Fibroblast of lung (primary cell): ENCODE data around the gene AGA. TPM values are rescaled to one million over a fixed set of nuclear protein-coding genes. Genes with fewer than 3 reads are reported as not detected.

ENCODE experiments used
- DNase-seq, 2 donors: peaks; one replicate each; pipeline versions ENCODE4 v3.0.0 to v3.0.0-alpha.2; 2010; ENCODE audit warnings: low read depth in 2 of 2
- H2AFZ ChIP-seq: 2 replicates; pipeline ENCODE4 v1.5.1; 2012; ENCODE audit warnings: low read length, control low read depth, inconsistent platforms
- H3K27ac ChIP-seq: 2 replicates; pipeline ENCODE4 v1.5.1; 2011; ENCODE audit warnings: low read length, control low read depth; ENCODE audit not compliant: insufficient read depth
- H3K27me3 ChIP-seq: 2 replicates; pipeline ENCODE4 v1.5.1; 2011; ENCODE audit warnings: mild to moderate bottlenecking, low read length; ENCODE audit not compliant: control insufficient read depth, insufficient read depth
- H3K36me3 ChIP-seq: 2 replicates; pipeline ENCODE4 v1.5.1; 2011; ENCODE audit warnings: low read length; ENCODE audit not compliant: control insufficient read depth, insufficient read depth
- H3K4me1 ChIP-seq: 2 replicates; pipeline ENCODE4 v1.5.1; 2011; ENCODE audit warnings: low read length; ENCODE audit not compliant: control insufficient read depth, insufficient read depth; ENCODE audit errors: extremely low read depth
- H3K4me2 ChIP-seq: 2 replicates; pipeline ENCODE4 v1.5.1; 2011; ENCODE audit warnings: low read length, control low read depth; ENCODE audit not compliant: insufficient read depth; ENCODE audit errors: extremely low read depth
- H3K4me3 ChIP-seq, 4 experiments: fragments of 200-600 bp in 1 of 4; sonication (generic) in 1 of 4; replicated peaks in 1 of 4; 2 replicates each; pipeline ENCODE4 v1.5.1; 2011 to 2016; ENCODE audit warnings: low read length in 4 of 4, low read depth in 3 of 4, mild to moderate bottlenecking in 3 of 4, control low read depth in 2 of 4, inconsistent platforms in 1 of 4, mixed read lengths in 1 of 4; ENCODE audit not compliant: insufficient read depth in 1 of 4; ENCODE audit errors: control extremely low read depth in 1 of 4
- H3K79me2 ChIP-seq: 2 replicates; pipeline ENCODE4 v1.5.1; 2012; ENCODE audit warnings: mild to moderate bottlenecking, low read length, inconsistent platforms; ENCODE audit not compliant: control insufficient read depth, insufficient read depth
- H3K9ac ChIP-seq: 2 replicates; pipeline ENCODE4 v1.5.1; 2011; ENCODE audit warnings: mild to moderate bottlenecking, low read length, control low read depth; ENCODE audit not compliant: insufficient read depth
- H3K9me3 ChIP-seq: 2 replicates; pipeline ENCODE4 v1.5.1; 2012; ENCODE audit warnings: low read depth, low read length; ENCODE audit not compliant: control insufficient read depth, insufficient read depth
- H4K20me1 ChIP-seq: 2 replicates; pipeline ENCODE4 v1.5.1; 2011; ENCODE audit warnings: low read length; ENCODE audit not compliant: control insufficient read depth, insufficient read depth; ENCODE audit errors: extremely low read depth
- CTCF ChIP-seq, 2 donors: IDR thresholded peaks in 1 of 2; conservative IDR thresholded peaks in 1 of 2; 1 replicate in 1 of 2; 2 replicates in 1 of 2; pipeline ENCODE4 v1.5.1; 2011 to 2012; ENCODE audit warnings: low read length in 2 of 2, control low read depth in 1 of 2, inconsistent platforms in 1 of 2, low read depth in 1 of 2, mild to moderate bottlenecking in 1 of 2
- EZH2 ChIP-seq: IDR thresholded peaks from 2 replicates; pipeline ENCODE4 v1.5.1; 2012; ENCODE audit warnings: low read length, control low read depth, mild to moderate bottlenecking; ENCODE audit errors: missing control alignments
- polyA plus RNA-seq, 2 donors: library from polyadenylated mRNA; depleted of rRNA in 1 of 2; stranded (reverse) in 1 of 2; unstranded in 1 of 2; fragments of >200 nt; gene quantifications; 2 replicates each; pipeline ENCODE4 v1.2.1, GENCODE V29; 2011 to 2012; ENCODE audit warnings: missing spikeins in 1 of 2
- total RNA-seq: library from RNA; depleted of rRNA; stranded (reverse); fragments of >200 nt; gene quantifications from 2 replicates; pipeline ENCODE4 v1.2.1, GENCODE V29; 2014

AGA gene
- total and polyA plus RNA-seq, 2 donors (not counting 1 experiment from before 2014, with no cell fraction given): 39.5 to 61.8 TPM

- Histone ChIP-seq H3K36me3 (no peaks in the 10 kb centered on the region), H3K9me3 (no peaks in the 10 kb centered on the region), H3K27me3 (no peaks in the 10 kb centered on the region), H3K4me3 (no peak overlapping the region), H3K27ac (no peak overlapping the region), H2AFZ (no peak overlapping the region), H3K4me1 (no peaks in the 10 kb centered on the region), H3K79me2 (no peaks in the 10 kb centered on the region), H4K20me1 (no peaks in the 10 kb centered on the region), H3K9ac (no peak overlapping the region), H3K4me2 (no peak overlapping the region)
- TF ChIP-seq CTCF (conservative IDR thresholded peaks at IDR 0.05 in 1 of 2, IDR thresholded peaks at IDR 0.05 in 1 of 2; ENCODE audit: low read depth in 1 of 2, low read length in 2 of 2): no peak
- DNase-seq: peak in 1 of 2 donors; percentile 75
Observed at GRCh38 chr4:177461606-177462005, 19.4 kb upstream of the AGA start.

DNA sequence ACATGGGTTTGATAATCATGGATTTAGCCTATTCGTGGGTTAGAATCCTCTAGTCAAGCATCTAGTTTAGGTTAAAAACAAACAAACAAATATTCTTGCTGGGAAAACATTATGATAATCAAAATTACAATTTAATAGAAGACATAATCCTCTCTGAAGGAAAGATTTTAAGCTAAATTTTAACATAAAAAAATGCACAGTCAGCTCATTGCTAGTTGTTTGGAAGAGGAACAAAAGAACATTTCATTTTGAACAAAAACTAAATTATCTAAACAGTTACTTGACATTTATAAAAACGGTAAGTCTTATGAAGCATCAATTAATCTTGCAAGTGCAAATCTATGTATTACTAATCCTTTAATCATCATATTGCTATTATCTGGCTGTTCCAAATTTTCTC, 18.2 kb upstream of the AGA start:
- no peak for DNase-seq
- no peak overlapping the region for H3K9ac ChIP-seq
- H3K9me3 ChIP-seq: no peaks in the 10 kb centered on the region
- no peaks in the 10 kb centered on the region for H3K27me3 ChIP-seq
- H3K27ac ChIP-seq: no peak overlapping the region
- no peaks in the 10 kb centered on the region for H4K20me1 ChIP-seq
- H3K4me3 ChIP-seq: no peak overlapping the region
- H3K4me1 ChIP-seq: no peaks in the 10 kb centered on the region
- H2AFZ ChIP-seq: no peak overlapping the region
- H3K79me2 ChIP-seq: no peaks in the 10 kb centered on the region
- H3K4me2 ChIP-seq: no peak overlapping the region
- TF ChIP-seq EZH2 (no peak), CTCF (conservative IDR thresholded peaks at IDR 0.05 in 1 of 2, IDR thresholded peaks at IDR 0.05 in 1 of 2; ENCODE audit: low read depth in 1 of 2, low read length in 2 of 2) (no peak)
- H3K36me3 ChIP-seq: no peaks in the 10 kb centered on the region

GRCh38 chr4:177455561-177455970, 13.3 kb upstream of the AGA start:
- TF ChIP-seq CTCF (conservative IDR thresholded peaks at IDR 0.05 in 1 of 2, IDR thresholded peaks at IDR 0.05 in 1 of 2; ENCODE audit: low read depth in 1 of 2, low read length in 2 of 2) (no peak), EZH2 (no peak)
- no peak overlapping the region for H3K4me2 ChIP-seq

More at GRCh38 chr4:177455561-177455970, 13.3 kb upstream of the AGA start:
- H3K4me1 ChIP-seq: no peaks in the 10 kb centered on the region
- no peaks in the 10 kb centered on the region for H3K36me3 ChIP-seq
- no peak overlapping the region for H3K9ac ChIP-seq
- peak; percentile 47 to 76 for DNase-seq
- no peaks in the 10 kb centered on the region for H3K27me3 ChIP-seq
- H2AFZ ChIP-seq: no peak overlapping the region
- no peak overlapping the region for H3K27ac ChIP-seq
- no peaks in the 10 kb centered on the region for H3K79me2 ChIP-seq
- H3K4me3 ChIP-seq: no peak overlapping the region
- no peaks in the 10 kb centered on the region for H4K20me1 ChIP-seq
- no peaks in the 10 kb centered on the region for H3K9me3 ChIP-seq
